Globus pallidus (tissue), 1 donor: Measurements from ENCODE around the gene SLC6A5.
A peak's percentile ranks its signal among the peaks of the same experiment; 100 is the strongest.

Experiments used
- DNase-seq: peaks from one replicate; pipeline ENCODE4 v3.0.0-alpha.2; 2015; ENCODE audit warnings: low spot score

SLC6A5 gene

DNA sequence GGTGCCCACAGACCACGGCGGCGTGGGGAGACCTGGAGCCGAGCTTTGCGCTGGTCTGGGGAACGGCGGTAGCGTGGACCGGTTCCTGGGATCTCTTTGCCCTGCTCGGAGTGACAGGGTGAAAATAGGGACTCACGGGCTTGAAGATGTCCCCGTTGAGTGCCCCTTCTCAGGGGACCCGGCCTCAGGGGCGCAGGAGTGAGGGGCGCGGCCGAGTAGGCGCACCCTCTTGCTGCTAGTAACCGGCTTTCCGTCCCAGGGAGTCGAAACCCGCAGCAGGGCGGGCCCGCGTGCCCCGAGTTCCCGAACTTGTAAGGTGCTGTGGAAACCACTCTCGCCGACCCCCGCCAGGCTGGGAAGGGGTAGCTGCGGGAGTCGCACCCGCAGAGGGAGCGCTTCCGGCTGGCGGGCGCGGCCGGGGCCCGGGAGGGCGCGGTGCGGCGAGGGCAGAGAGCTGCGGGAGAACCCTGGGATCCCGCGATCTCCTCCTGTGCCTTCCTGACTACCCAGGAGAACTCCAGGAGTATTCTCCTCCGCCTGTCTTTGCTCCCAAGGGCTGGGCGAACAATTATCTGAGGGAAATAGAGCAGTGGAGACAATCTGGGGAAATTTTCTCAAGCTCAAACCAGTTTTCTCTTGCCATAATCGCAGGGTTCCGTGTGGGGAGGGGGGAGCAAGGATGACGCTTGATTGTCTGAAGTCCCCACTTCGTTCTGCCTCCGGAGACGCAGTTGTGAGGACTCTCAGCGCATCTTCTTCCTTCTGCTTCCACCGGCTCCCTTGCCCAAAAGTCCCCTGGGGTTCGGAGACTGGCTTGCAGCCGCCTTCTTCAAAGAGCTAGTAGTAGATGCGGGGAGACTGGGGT, 70.6 kb downstream of the SLC6A5 start:
- no peak for DNase-seq

DNA sequence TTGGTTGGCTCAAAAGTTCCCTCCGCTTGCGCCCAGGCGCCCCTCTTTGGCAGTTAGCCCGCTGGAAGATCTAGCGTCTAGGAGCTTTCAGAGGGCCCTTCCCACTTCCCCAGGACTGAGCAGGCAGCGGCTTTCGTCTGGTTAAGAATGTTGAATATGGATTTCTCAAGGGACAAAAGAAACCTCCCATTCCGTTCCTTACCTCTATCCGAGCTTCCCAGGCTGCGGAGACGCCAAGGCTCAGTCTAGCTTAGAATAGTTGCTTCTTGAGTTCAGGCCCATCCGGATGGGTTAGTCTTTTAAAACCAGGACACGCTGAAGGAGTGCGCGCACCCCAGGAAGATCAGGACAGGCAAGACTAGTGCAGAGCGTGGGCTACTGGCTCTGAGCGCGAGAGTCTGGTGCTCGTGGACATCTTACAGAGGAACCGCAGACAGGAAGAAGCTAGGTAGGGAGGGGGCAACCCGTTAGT, 71.6 kb downstream of the SLC6A5 start:
- no peak for DNase-seq

DNA sequence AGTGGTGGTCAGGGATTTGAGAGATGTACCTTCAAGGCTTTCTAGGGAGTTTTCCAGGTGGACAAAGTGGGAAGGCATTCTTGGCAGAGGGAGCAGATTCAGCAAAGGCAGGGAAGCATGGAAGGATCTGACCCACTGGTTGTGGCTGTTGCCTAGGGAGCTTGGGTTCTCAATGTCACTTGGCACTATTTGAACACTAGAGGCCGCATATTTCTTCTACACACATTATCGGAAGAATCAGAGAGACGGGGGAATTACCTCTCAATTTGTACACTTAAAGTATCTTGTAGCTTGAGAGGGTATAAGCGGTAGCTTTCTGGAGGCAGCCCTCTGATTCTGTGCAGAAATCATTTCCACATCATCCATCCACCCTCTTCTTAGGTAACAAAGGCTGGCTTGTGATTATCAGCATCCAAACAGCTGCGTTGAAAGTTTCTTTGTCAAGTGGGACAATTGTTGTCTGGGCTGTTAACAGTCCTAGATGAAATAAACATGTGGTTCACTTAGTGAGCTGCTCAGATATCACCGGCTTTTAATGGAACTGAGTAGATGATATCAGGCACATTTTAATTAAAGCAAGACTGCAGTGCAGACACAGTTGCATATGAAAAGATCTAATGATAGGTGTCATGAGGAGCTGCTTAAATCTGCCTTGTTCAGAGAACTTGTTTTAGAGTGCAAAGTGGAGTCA, 72.6 kb downstream of the SLC6A5 start:
- DNase-seq: peak; percentile 8

DNA sequence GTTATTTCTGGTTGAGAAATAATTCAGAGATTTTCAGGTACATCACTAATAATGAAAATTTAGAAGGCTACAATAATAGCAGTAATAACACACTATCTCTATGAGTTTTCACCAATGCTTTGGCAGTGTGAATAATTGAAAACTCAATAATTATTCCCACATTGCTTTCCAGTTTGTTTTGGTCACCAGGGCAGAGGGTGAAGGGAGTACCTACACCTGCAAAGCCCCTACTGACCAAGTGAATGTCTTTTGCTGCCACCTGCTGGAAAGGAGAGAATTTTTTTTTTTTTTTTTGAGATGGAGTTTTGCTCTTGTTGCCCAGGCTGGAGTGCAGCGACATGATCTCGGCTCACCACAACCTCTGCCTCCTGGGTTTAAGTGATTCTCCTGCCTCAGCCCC, 73.2 kb downstream of the SLC6A5 start:
- no peak for DNase-seq

DNA sequence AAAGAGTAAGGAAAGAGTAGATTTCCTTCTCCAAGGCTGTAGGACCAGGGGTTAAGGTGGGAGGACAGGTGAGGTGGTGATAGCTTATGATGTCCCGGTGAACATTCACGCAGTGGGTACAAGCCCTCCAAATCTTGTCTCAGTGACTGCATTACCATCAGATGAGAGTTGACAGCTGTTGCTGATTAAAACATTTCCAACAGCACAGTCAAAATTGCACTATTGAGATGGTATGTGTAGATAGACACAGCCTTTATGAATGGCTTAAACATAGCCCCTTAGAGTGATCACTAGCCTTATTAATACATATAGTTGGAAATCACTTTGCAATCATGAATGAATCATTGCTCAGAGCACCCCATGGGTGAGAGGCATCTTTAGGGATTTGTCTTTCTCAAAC, 77.2 kb downstream of the SLC6A5 start:
- no peak for DNase-seq

DNA sequence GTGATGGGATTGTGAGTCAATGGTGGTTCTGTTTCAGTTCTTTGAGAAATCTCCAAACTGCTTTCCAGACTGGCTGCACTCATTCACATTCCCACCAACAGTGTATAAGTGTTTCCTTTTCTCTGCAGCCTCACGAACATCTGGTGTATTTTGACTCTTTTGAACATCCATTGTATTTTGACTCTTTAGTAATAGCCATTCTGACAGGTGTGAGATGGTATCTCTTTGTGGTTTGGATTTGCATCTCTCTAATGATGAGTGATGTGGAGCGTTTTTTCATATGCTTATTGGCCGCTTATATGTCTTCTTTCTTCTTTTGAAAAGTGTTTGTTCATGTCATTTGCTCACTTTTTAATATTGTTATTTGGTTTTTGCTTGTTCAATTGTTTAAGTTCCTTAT, 89.4 kb downstream of the SLC6A5 start:
- DNase-seq: no peak

DNA sequence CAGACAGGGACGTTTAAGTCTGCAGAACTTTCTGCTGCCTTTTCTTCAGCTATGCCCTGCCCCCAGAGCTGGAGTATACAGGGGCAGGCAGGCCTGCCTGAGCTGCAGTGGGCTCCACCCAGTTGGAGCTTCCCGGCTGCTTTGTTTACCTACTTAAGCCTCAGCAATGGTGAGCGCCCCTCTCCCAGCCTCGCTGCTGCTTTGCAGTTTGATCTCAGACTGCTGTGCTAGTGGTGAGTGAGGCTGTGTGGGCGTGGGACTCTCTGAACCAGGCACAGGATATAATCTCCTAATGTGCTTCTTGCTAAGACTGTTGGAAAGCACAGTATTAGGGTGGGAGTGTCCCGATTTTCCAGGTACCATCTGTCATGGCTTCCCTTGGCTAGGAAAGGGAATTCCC, 108.5 kb downstream of the SLC6A5 start:
- DNase-seq: no peak
